ENCODE results near the gene CMBL.

DNA sequence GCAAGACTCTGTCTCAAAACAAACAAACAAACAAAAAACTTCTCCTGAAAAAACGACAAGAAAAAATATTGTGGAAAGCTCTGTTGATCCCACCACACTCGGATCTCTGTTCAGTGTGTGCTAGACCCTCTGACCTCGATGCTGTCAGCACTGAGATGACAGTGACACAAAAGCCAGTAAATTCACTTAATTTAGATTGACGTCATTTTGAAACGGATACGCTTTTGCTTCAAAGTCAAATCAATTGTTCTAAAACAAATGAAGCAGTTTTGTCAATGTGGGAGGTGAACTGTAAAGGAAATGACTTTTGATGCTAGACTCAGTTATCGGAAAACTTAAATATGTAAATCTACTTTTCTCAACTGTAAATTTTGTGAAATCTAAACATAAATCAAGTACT, 31.0 kb downstream of the CMBL start:
- TF ChIP-seq, protein P1, sequence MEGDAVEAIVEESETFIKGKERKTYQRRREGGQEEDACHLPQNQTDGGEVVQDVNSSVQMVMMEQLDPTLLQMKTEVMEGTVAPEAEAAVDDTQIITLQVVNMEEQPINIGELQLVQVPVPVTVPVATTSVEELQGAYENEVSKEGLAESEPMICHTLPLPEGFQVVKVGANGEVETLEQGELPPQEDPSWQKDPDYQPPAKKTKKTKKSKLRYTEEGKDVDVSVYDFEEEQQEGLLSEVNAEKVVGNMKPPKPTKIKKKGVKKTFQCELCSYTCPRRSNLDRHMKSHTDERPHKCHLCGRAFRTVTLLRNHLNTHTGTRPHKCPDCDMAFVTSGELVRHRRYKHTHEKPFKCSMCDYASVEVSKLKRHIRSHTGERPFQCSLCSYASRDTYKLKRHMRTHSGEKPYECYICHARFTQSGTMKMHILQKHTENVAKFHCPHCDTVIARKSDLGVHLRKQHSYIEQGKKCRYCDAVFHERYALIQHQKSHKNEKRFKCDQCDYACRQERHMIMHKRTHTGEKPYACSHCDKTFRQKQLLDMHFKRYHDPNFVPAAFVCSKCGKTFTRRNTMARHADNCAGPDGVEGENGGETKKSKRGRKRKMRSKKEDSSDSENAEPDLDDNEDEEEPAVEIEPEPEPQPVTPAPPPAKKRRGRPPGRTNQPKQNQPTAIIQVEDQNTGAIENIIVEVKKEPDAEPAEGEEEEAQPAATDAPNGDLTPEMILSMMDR (IDR thresholded peaks at IDR 0.05): no peak
- no peak for TF ChIP-seq POLR2AphosphoS5 (IDR thresholded peaks at IDR 0.05)
- TF ChIP-seq POLR2A (IDR thresholded peaks at IDR 0.05): no peak
